ENCODE data around the gene WDR7.

GRCh38 chr18:56672981-56673380 lies 21.8 kb downstream of the WDR7 start:
- TF ChIP-seq CTCF (IDR thresholded peaks at IDR 0.05) (no peak), EP300 (IDR thresholded peaks at IDR 0.05) (no peak), POLR2A (IDR thresholded peaks at IDR 0.05) (no peak)
